H9 (cell line): ENCODE results near the gene WDR5B. TPM values are rescaled to one million over a fixed set of nuclear protein-coding genes. Genes with fewer than 3 reads are reported as not detected.

ENCODE experiments used
- DNase-seq: peaks from one replicate; pipeline ENCODE4 v3.0.0-alpha.2; 2017
- H2AFZ ChIP-seq: one replicate; pipeline ENCODE4 v1.6.1; 2013; ENCODE audit warnings: mild to moderate bottlenecking, low read length, control low read depth, moderate library complexity
- H2AK5ac ChIP-seq: 2 replicates; pipeline ENCODE4 v1.6.1; 2013; ENCODE audit warnings: low read length, control low read depth, mixed read lengths; ENCODE audit not compliant: insufficient read length
- H2BK120ac ChIP-seq: one replicate; pipeline ENCODE4 v1.6.1; 2013; ENCODE audit warnings: low read depth, mild to moderate bottlenecking, low read length, control low read depth, inconsistent platforms; ENCODE audit not compliant: poor library complexity, severe bottlenecking
- H2BK12ac ChIP-seq: 2 replicates; pipeline ENCODE4 v1.6.1; 2013; ENCODE audit warnings: low read length, control low read depth, mixed read lengths, low read depth; ENCODE audit not compliant: insufficient read length
- H2BK15ac ChIP-seq: 2 replicates; pipeline ENCODE4 v1.6.1; 2013; ENCODE audit warnings: low read depth, low read length, control low read depth
- H2BK20ac ChIP-seq: one replicate; pipeline ENCODE4 v1.6.1; 2013; ENCODE audit warnings: low read depth, mild to moderate bottlenecking, low read length, control low read depth, inconsistent platforms; ENCODE audit not compliant: poor library complexity, severe bottlenecking
- H2BK5ac ChIP-seq: 2 replicates; pipeline ENCODE4 v1.6.1; 2013; ENCODE audit warnings: low read length, control low read depth, mixed read lengths; ENCODE audit not compliant: insufficient read length
- H3K14ac ChIP-seq: 2 replicates; pipeline ENCODE4 v1.6.1; 2013; ENCODE audit warnings: low read length, control low read depth; ENCODE audit not compliant: insufficient read depth
- H3K18ac ChIP-seq: 2 replicates; pipeline ENCODE4 v1.6.1; 2013; ENCODE audit warnings: low read depth, mild to moderate bottlenecking, mixed read lengths, low read length, control low read depth; ENCODE audit not compliant: insufficient read length
- H3K23ac ChIP-seq: 2 replicates; pipeline ENCODE4 v1.6.1; 2013; ENCODE audit warnings: low read length, control low read depth, mixed read lengths, low read depth; ENCODE audit not compliant: insufficient read length
- H3K23me2 ChIP-seq: 2 replicates; pipeline ENCODE4 v1.6.1; 2013; ENCODE audit warnings: low read depth, mild to moderate bottlenecking, mixed read lengths, low read length, control low read depth; ENCODE audit not compliant: insufficient read length, poor library complexity, severe bottlenecking
- H3K27ac ChIP-seq: 2 replicates; pipeline ENCODE4 v1.5.1; 2013; ENCODE audit warnings: low read length, control low read depth, mixed read lengths, low read depth; ENCODE audit not compliant: insufficient read length
- H3K27me3 ChIP-seq: 2 replicates; pipeline ENCODE4 v1.6.1; 2013; ENCODE audit warnings: low read length, control low read depth, inconsistent platforms; ENCODE audit not compliant: insufficient read depth
- H3K4ac ChIP-seq: 2 replicates; pipeline ENCODE4 v1.6.1; 2013; ENCODE audit warnings: low read depth, mild to moderate bottlenecking, control low read depth, inconsistent platforms, low read length, moderate library complexity
- H3K4me1 ChIP-seq: 2 replicates; pipeline ENCODE4 v1.6.1; 2013; ENCODE audit warnings: low read length, control low read depth, inconsistent platforms; ENCODE audit not compliant: insufficient read depth
- H3K4me2 ChIP-seq: 2 replicates; pipeline ENCODE4 v1.6.1; 2013; ENCODE audit warnings: low read length, control low read depth, mixed read lengths; ENCODE audit not compliant: insufficient read length, insufficient read depth
- H3K56ac ChIP-seq: 2 replicates; pipeline ENCODE4 v1.6.1; 2013; ENCODE audit warnings: low read depth, mild to moderate bottlenecking, mixed read lengths, low read length, control low read depth; ENCODE audit not compliant: insufficient read length
- H3K79me1 ChIP-seq: 2 replicates; pipeline ENCODE4 v1.6.1; 2013; ENCODE audit warnings: low read depth, mild to moderate bottlenecking, moderate library complexity, low read length, control low read depth, inconsistent platforms; ENCODE audit not compliant: insufficient read depth, poor library complexity, severe bottlenecking
- H3K79me2 ChIP-seq: 2 replicates; pipeline ENCODE4 v1.6.1; 2013; ENCODE audit warnings: low read length, control low read depth, inconsistent platforms; ENCODE audit not compliant: insufficient read depth
- H3K9ac ChIP-seq: 2 replicates; pipeline ENCODE4 v1.6.1; 2013; ENCODE audit warnings: low read length, control low read depth, mixed read lengths; ENCODE audit not compliant: insufficient read length; ENCODE audit errors: extremely low read depth
- H3K9me3 ChIP-seq: one replicate; pipeline ENCODE4 v1.6.1; 2013; ENCODE audit warnings: low read depth, low read length, inconsistent platforms; ENCODE audit not compliant: control insufficient read depth
- H3T11ph ChIP-seq: one replicate; pipeline ENCODE4 v1.6.1; 2013; ENCODE audit warnings: mild to moderate bottlenecking, low read length, control low read depth, inconsistent platforms
- H4K20me1 ChIP-seq: one replicate; pipeline ENCODE4 v1.6.1; 2013; ENCODE audit not compliant: control insufficient read depth, insufficient read length, insufficient read depth
- H4K5ac ChIP-seq: 2 replicates; pipeline ENCODE4 v1.6.1; 2013; ENCODE audit warnings: low read depth, mild to moderate bottlenecking, mixed read lengths, low read length, control low read depth; ENCODE audit not compliant: insufficient read length
- H4K8ac ChIP-seq: replicated peaks from 2 replicates; pipeline ENCODE4 v1.6.1; 2013; ENCODE audit warnings: low read length, control low read depth, mixed read lengths, low read depth; ENCODE audit not compliant: insufficient read length
- H4K91ac ChIP-seq: 2 replicates; pipeline ENCODE4 v1.6.1; 2013; ENCODE audit warnings: low read depth, mild to moderate bottlenecking, moderate library complexity, mixed read lengths, low read length, control low read depth; ENCODE audit not compliant: insufficient read length
- H3K27ac Mint-ChIP-seq, 3 experiments: 2 replicates in 2 of 3; 3 replicates in 1 of 3; pipeline ENCODE4 v1.8.0; 2020 to 2021; ENCODE audit warnings: mixed read lengths in 3 of 3, mild to moderate bottlenecking in 1 of 3, moderate library complexity in 1 of 3
- H3K27me3 Mint-ChIP-seq: 2 replicates; pipeline ENCODE4 v1.8.0; 2021; ENCODE audit warnings: low read depth, mild to moderate bottlenecking, moderate library complexity, mixed read lengths
- H3K36me3 Mint-ChIP-seq, 3 experiments: 2 replicates in 2 of 3; 3 replicates in 1 of 3; pipeline ENCODE4 v1.8.0; 2020 to 2021; ENCODE audit warnings: low read depth in 3 of 3, mixed read lengths in 3 of 3; ENCODE audit not compliant: insufficient read depth in 1 of 3
- H3K4me1 Mint-ChIP-seq, 2 experiments: 2 replicates each; pipeline ENCODE4 v1.8.0; 2020; ENCODE audit warnings: mixed read lengths in 2 of 2
- H3K4me3 Mint-ChIP-seq, 2 experiments: 2 replicates in 1 of 2; 3 replicates in 1 of 2; pipeline ENCODE4 v1.8.0; 2020 to 2021; ENCODE audit warnings: mild to moderate bottlenecking in 2 of 2, mixed read lengths in 2 of 2, moderate library complexity in 1 of 2
- H3K9me3 Mint-ChIP-seq, 2 experiments: 2 replicates in 1 of 2; 3 replicates in 1 of 2; pipeline ENCODE4 v1.8.0; 2020; ENCODE audit warnings: mild to moderate bottlenecking in 2 of 2, mixed read lengths in 2 of 2, moderate library complexity in 1 of 2
- WGBS: extraction: QIAGEN DNeasy Blood & Tissue Kit; methylation state at CpG from one replicate; pipeline ENCODE4 v1.1.7; 2013; ENCODE audit warnings: missing lambda C conversion rate, low lambda C conversion rate, mixed read lengths; ENCODE audit not compliant: insufficient read length; ENCODE audit errors: extremely low coverage; 5-methylcytosine and 5-hydroxymethylcytosine counted together
- total RNA-seq: library from RNA; stranded (reverse); gene quantifications from 2 replicates; pipeline ENCODE4 v1.2.1, GENCODE V29; 2021
- TF ChIP-seq, protein P1 (sequence below): fragments of 200-600 bp; sonication (generic); conservative IDR thresholded peaks from 3 replicates; pipeline ENCODE4 v1.8.0; 2021; ENCODE audit warnings: antibody characterized with exemption, mild to moderate bottlenecking

WDR5B gene
- total RNA-seq, 1 experiment from 2014 or later: 3.7 TPM

DNA sequence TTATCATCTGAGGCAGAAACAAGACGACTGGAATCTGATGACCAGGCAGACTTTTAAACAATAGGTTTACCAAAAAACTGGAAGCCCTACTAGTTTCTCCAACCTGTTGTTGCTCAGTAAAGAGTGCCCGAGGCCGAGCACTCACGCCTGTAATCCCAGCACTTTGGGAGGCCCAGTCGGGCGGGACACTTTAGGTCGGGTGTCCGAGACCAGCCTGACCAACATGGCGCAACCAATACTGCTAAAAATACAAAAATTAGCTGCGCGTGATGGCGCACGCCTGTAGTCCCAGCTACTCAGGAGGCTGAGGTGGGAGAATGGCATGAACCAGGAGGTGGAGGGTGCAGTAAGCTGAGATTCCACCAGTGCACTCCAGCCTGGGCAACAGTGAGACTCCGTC, 1.1 kb upstream of the WDR5B start:
- Histone ChIP-seq H2BK120ac (no peak overlapping the region), H3K4ac (no peak overlapping the region), H2AK5ac (no peak overlapping the region), H4K91ac (no peak overlapping the region), H3K27ac (no peak overlapping the region), H3K4me1 (no peaks in the 10 kb centered on the region), H3K18ac (no peak overlapping the region), H3K9ac (peak overlapping the region; percentile 84), H3K14ac (no peak overlapping the region), H3K79me2 (no peaks in the 10 kb centered on the region), H4K8ac (no peak overlapping the region), H3K56ac (no peak overlapping the region), H3K27me3 (no peaks in the 10 kb centered on the region), H3K9me3 (no peaks in the 10 kb centered on the region), H4K20me1 (no peaks in the 10 kb centered on the region), H3K4me2 (peak overlapping the region; percentile 59), H3K79me1 (no peaks in the 10 kb centered on the region), H2BK12ac (no peak overlapping the region), H2BK5ac (no peak overlapping the region), H3K23me2 (peaks cover 8% of the 10 kb centered on the region), H4K5ac (peak overlapping the region; percentile 8), H3T11ph (no peak overlapping the region), H2AFZ (no peak overlapping the region), H2BK20ac (no peak overlapping the region), H3K23ac (no peak overlapping the region), H2BK15ac (no peak overlapping the region)
- H3K27me3 Mint-ChIP-seq: no peaks in the 10 kb centered on the region; the same call in 1 of the 2 replicates
- peaks cover 0 to 6% (median 4%) of the 10 kb centered on the region in 3 experiments; a peak in 5 of 7 replicates for H3K36me3 Mint-ChIP-seq
- H3K27ac Mint-ChIP-seq: peak overlapping the region; percentile 97 to 99 (median 99); a peak in 6 of 7 replicates
- peak overlapping the region; percentile 96 to 98 for H3K4me3 Mint-ChIP-seq
- DNase-seq: no peak
- TF ChIP-seq, protein P1, sequence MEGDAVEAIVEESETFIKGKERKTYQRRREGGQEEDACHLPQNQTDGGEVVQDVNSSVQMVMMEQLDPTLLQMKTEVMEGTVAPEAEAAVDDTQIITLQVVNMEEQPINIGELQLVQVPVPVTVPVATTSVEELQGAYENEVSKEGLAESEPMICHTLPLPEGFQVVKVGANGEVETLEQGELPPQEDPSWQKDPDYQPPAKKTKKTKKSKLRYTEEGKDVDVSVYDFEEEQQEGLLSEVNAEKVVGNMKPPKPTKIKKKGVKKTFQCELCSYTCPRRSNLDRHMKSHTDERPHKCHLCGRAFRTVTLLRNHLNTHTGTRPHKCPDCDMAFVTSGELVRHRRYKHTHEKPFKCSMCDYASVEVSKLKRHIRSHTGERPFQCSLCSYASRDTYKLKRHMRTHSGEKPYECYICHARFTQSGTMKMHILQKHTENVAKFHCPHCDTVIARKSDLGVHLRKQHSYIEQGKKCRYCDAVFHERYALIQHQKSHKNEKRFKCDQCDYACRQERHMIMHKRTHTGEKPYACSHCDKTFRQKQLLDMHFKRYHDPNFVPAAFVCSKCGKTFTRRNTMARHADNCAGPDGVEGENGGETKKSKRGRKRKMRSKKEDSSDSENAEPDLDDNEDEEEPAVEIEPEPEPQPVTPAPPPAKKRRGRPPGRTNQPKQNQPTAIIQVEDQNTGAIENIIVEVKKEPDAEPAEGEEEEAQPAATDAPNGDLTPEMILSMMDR: no peak
- peaks cover 16 to 18% of the 10 kb centered on the region in 2 experiments for H3K4me1 Mint-ChIP-seq
- WGBS: no CpG with 5 or more reads among the region's 14 CpGs
- H3K9me3 Mint-ChIP-seq: no peaks in the 10 kb centered on the region; a peak in 1 of 5 replicates
